Progenitor cell of endocrine pancreas (in vitro differentiated cells): ENCODE results near the gene TMEM143. TPM values are rescaled to one million over a fixed set of nuclear protein-coding genes. Genes with fewer than 3 reads are reported as not detected.

ENCODE experiments used
- DNase-seq: peaks from one replicate; pipeline ENCODE4 v3.0.0; 2021; ENCODE audit warnings: low spot score; ENCODE audit not compliant: unreplicated experiment
- H3K27ac Mint-ChIP-seq: 2 replicates; pipeline ENCODE4 v1.8.0; 2021; ENCODE audit warnings: mild to moderate bottlenecking, moderate library complexity, mixed read lengths
- H3K27me3 Mint-ChIP-seq: 2 replicates; pipeline ENCODE4 v1.8.0; 2021; ENCODE audit warnings: mixed read lengths
- H3K36me3 Mint-ChIP-seq: 2 replicates; pipeline ENCODE4 v1.8.0; 2022; ENCODE audit warnings: mixed read lengths; ENCODE audit not compliant: insufficient read depth
- H3K4me1 Mint-ChIP-seq: 2 replicates; pipeline ENCODE4 v1.8.0; 2021; ENCODE audit warnings: low read depth, mixed read lengths
- H3K4me3 Mint-ChIP-seq: 2 replicates; pipeline ENCODE4 v1.8.0; 2021; ENCODE audit warnings: low read depth, mild to moderate bottlenecking, moderate library complexity, mixed read lengths
- H3K9me3 Mint-ChIP-seq: 2 replicates; pipeline ENCODE4 v1.8.0; 2021; ENCODE audit warnings: low read depth, mixed read lengths
- total RNA-seq: library from RNA; stranded (reverse); gene quantifications from 2 replicates; pipeline ENCODE4 v1.2.1, GENCODE V29; 2021
- TF ChIP-seq, protein P1 (sequence below): fragments of 200-600 bp; sonication (generic); IDR thresholded peaks from one replicate; pipeline ENCODE4 v1.5.0; 2021; ENCODE audit warnings: antibody characterized with exemption, mild to moderate bottlenecking; ENCODE audit not compliant: unreplicated experiment

Gene TMEM143
- total RNA-seq, 1 donor from 2014 or later: 9.5 TPM

- DNase-seq: no peak
- Mint-ChIP-seq H3K4me3 (no peak overlapping the region), H3K27ac (no peak overlapping the region), H3K36me3 (peaks cover 2% of the 10 kb centered on the region), H3K9me3 (no peaks in the 10 kb centered on the region), H3K27me3 (no peaks in the 10 kb centered on the region), H3K4me1 (peaks cover 12% of the 10 kb centered on the region)
- TF ChIP-seq, protein P1, sequence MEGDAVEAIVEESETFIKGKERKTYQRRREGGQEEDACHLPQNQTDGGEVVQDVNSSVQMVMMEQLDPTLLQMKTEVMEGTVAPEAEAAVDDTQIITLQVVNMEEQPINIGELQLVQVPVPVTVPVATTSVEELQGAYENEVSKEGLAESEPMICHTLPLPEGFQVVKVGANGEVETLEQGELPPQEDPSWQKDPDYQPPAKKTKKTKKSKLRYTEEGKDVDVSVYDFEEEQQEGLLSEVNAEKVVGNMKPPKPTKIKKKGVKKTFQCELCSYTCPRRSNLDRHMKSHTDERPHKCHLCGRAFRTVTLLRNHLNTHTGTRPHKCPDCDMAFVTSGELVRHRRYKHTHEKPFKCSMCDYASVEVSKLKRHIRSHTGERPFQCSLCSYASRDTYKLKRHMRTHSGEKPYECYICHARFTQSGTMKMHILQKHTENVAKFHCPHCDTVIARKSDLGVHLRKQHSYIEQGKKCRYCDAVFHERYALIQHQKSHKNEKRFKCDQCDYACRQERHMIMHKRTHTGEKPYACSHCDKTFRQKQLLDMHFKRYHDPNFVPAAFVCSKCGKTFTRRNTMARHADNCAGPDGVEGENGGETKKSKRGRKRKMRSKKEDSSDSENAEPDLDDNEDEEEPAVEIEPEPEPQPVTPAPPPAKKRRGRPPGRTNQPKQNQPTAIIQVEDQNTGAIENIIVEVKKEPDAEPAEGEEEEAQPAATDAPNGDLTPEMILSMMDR: no peak
Observed at GRCh38 chr19:48353677-48354076, 10.1 kb downstream of the TMEM143 start.

GRCh38 chr19:48351341-48351752 lies 12.4 kb downstream of the TMEM143 start:
- H3K4me1 Mint-ChIP-seq: peaks cover 12% of the 10 kb centered on the region

DNA sequence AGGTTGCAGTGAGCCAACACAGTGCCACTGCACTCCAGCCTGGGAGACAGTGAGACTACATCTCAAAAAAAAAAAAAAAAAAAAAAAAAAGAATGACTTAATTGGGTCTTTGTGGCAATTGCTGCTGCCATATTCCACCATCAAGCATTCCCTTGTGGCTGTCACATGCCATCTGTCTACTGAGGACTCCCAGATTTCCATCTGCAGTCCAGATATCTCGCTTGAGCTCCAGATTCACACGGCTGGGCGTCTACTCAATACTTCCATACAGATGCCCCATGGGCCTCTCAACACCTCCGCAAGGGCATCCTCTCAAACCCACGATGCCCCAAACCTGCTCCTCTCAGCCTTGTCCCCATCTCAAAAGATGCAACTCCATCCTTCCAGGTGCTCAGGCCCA lies 12.9 kb downstream of the TMEM143 start:
- Mint-ChIP-seq H3K36me3 (no peaks in the 10 kb centered on the region), H3K27ac (no peak overlapping the region), H3K4me3 (no peak overlapping the region), H3K4me1 (peaks cover 12% of the 10 kb centered on the region), H3K9me3 (no peaks in the 10 kb centered on the region), H3K27me3 (no peaks in the 10 kb centered on the region)
- DNase-seq: no peak
- TF ChIP-seq, protein P1: no peak

More at GRCh38 chr19:48351341-48351752, 12.4 kb downstream of the TMEM143 start:
- Mint-ChIP-seq H3K27ac (no peak overlapping the region), H3K36me3 (no peaks in the 10 kb centered on the region), H3K4me3 (no peak overlapping the region), H3K9me3 (no peaks in the 10 kb centered on the region), H3K27me3 (no peaks in the 10 kb centered on the region)
- TF ChIP-seq, protein P1: peak; percentile 73
- peak; percentile 65 for DNase-seq

DNA sequence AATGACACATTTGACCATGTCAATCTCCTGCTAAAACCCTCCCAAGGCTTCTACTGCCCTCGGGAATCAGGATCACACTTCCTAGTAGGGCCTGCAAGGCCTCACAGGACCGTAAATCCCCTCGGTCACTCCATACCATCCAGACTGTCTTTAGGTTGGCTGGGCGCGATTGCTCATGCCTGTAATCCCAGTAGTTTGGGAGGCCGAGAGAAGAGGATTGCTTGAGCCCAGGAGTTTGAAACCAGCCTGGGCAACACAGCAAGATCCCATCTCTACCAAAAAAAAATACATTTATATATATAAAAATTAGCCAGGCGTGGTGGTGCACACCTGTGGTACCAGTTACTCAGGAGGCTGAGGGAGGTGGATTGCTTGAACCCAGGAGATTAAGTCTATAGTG lies 15.0 kb downstream of the TMEM143 start:
- Mint-ChIP-seq H3K4me3 (no peak overlapping the region), H3K36me3 (no peaks in the 10 kb centered on the region)
- TF ChIP-seq, protein P1: no peak

GRCh38 chr19:48348045-48348444 lies 15.7 kb downstream of the TMEM143 start:
- Mint-ChIP-seq H3K4me3 (no peak overlapping the region), H3K4me1 (no peaks in the 10 kb centered on the region), H3K9me3 (no peaks in the 10 kb centered on the region), H3K36me3 (no peaks in the 10 kb centered on the region), H3K27me3 (no peaks in the 10 kb centered on the region), H3K27ac (no peak overlapping the region)
- DNase-seq: no peak
- TF ChIP-seq, protein P1: no peak

More for the DNA sequence above, 15.0 kb downstream of the TMEM143 start:
- no peak overlapping the region for H3K27ac Mint-ChIP-seq
- no peak for DNase-seq
- H3K4me1 Mint-ChIP-seq: no peaks in the 10 kb centered on the region
- H3K27me3 Mint-ChIP-seq: no peaks in the 10 kb centered on the region
- H3K9me3 Mint-ChIP-seq: no peaks in the 10 kb centered on the region
